ENCODE results near the gene PNKP.

DNA sequence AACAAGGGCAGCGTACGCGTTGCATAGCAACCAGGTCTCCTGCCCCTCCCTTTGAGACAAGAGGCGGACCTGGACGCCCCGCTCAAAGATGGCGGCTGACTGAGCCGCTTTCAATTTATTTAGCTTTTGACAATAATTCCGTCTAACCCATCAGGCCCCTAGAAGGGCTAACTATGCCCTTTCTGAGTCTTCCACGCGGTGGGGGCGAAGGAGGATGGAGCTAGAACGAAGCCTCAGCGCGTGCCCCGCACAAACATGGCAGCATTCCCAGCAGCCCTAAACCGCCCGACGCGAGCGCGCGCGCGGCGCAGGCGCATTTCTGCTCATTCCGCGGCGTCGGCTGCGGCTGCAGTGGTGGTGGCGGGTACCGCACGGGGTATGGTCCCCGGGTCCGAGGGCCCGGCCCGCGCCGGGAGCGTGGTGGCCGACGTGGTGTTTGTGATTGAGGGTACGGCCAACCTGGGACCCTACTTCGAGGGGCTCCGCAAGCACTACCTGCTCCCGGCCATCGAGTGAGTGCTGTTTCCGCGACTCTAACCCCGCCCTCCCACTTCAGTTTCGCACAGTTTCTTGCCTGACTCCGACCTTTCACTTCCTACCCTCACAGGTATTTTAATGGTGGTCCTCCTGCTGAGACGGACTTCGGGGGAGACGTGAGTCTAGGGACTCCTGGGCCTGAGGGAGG, 49.3 kb downstream of the PNKP start, which contains the start of gene MED25:
- TF ChIP-seq, protein P1, sequence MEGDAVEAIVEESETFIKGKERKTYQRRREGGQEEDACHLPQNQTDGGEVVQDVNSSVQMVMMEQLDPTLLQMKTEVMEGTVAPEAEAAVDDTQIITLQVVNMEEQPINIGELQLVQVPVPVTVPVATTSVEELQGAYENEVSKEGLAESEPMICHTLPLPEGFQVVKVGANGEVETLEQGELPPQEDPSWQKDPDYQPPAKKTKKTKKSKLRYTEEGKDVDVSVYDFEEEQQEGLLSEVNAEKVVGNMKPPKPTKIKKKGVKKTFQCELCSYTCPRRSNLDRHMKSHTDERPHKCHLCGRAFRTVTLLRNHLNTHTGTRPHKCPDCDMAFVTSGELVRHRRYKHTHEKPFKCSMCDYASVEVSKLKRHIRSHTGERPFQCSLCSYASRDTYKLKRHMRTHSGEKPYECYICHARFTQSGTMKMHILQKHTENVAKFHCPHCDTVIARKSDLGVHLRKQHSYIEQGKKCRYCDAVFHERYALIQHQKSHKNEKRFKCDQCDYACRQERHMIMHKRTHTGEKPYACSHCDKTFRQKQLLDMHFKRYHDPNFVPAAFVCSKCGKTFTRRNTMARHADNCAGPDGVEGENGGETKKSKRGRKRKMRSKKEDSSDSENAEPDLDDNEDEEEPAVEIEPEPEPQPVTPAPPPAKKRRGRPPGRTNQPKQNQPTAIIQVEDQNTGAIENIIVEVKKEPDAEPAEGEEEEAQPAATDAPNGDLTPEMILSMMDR (IDR thresholded peaks at IDR 0.05; ENCODE audit: low read depth, low read length, poor library complexity, severe bottlenecking), result no peak
- no peak for TF ChIP-seq EZH2phosphoT487 (IDR thresholded peaks at IDR 0.05; ENCODE audit: borderline replicate concordance, low read length)
